Fibroblast of lung (primary cell): ENCODE measurements around the gene PCDHB15. TPM values are rescaled to one million over a fixed set of nuclear protein-coding genes. Genes with fewer than 3 reads are reported as not detected.
"Not testable (repeated sequence)": the region's sequence is repeated elsewhere in the genome, so short reads cannot be mapped to it uniquely, and the experiment has no call there.

Experiments used
- DNase-seq, 2 donors: peaks; one replicate each; pipeline versions ENCODE4 v3.0.0 to v3.0.0-alpha.2; 2010; ENCODE audit warnings: low read depth in 2 of 2
- H2AFZ ChIP-seq: 2 replicates; pipeline ENCODE4 v1.5.1; 2012; ENCODE audit warnings: low read length, control low read depth, inconsistent platforms
- H3K27ac ChIP-seq: 2 replicates; pipeline ENCODE4 v1.5.1; 2011; ENCODE audit warnings: low read length, control low read depth; ENCODE audit not compliant: insufficient read depth
- H3K27me3 ChIP-seq: 2 replicates; pipeline ENCODE4 v1.5.1; 2011; ENCODE audit warnings: mild to moderate bottlenecking, low read length; ENCODE audit not compliant: control insufficient read depth, insufficient read depth
- H3K36me3 ChIP-seq: 2 replicates; pipeline ENCODE4 v1.5.1; 2011; ENCODE audit warnings: low read length; ENCODE audit not compliant: control insufficient read depth, insufficient read depth
- H3K4me1 ChIP-seq: 2 replicates; pipeline ENCODE4 v1.5.1; 2011; ENCODE audit warnings: low read length; ENCODE audit not compliant: control insufficient read depth, insufficient read depth; ENCODE audit errors: extremely low read depth
- H3K4me2 ChIP-seq: 2 replicates; pipeline ENCODE4 v1.5.1; 2011; ENCODE audit warnings: low read length, control low read depth; ENCODE audit not compliant: insufficient read depth; ENCODE audit errors: extremely low read depth
- H3K4me3 ChIP-seq, 4 experiments: fragments of 200-600 bp in 1 of 4; sonication (generic) in 1 of 4; replicated peaks in 1 of 4; 2 replicates each; pipeline ENCODE4 v1.5.1; 2011 to 2016; ENCODE audit warnings: low read length in 4 of 4, low read depth in 3 of 4, mild to moderate bottlenecking in 3 of 4, control low read depth in 2 of 4, inconsistent platforms in 1 of 4, mixed read lengths in 1 of 4; ENCODE audit not compliant: insufficient read depth in 1 of 4; ENCODE audit errors: control extremely low read depth in 1 of 4
- H3K79me2 ChIP-seq: 2 replicates; pipeline ENCODE4 v1.5.1; 2012; ENCODE audit warnings: mild to moderate bottlenecking, low read length, inconsistent platforms; ENCODE audit not compliant: control insufficient read depth, insufficient read depth
- H3K9ac ChIP-seq: 2 replicates; pipeline ENCODE4 v1.5.1; 2011; ENCODE audit warnings: mild to moderate bottlenecking, low read length, control low read depth; ENCODE audit not compliant: insufficient read depth
- H3K9me3 ChIP-seq: 2 replicates; pipeline ENCODE4 v1.5.1; 2012; ENCODE audit warnings: low read depth, low read length; ENCODE audit not compliant: control insufficient read depth, insufficient read depth
- H4K20me1 ChIP-seq: 2 replicates; pipeline ENCODE4 v1.5.1; 2011; ENCODE audit warnings: low read length; ENCODE audit not compliant: control insufficient read depth, insufficient read depth; ENCODE audit errors: extremely low read depth
- CTCF ChIP-seq, 2 donors: IDR thresholded peaks in 1 of 2; conservative IDR thresholded peaks in 1 of 2; 1 replicate in 1 of 2; 2 replicates in 1 of 2; pipeline ENCODE4 v1.5.1; 2011 to 2012; ENCODE audit warnings: low read length in 2 of 2, control low read depth in 1 of 2, inconsistent platforms in 1 of 2, low read depth in 1 of 2, mild to moderate bottlenecking in 1 of 2
- EZH2 ChIP-seq: IDR thresholded peaks from 2 replicates; pipeline ENCODE4 v1.5.1; 2012; ENCODE audit warnings: low read length, control low read depth, mild to moderate bottlenecking; ENCODE audit errors: missing control alignments
- polyA plus RNA-seq, 2 donors: library from polyadenylated mRNA; depleted of rRNA in 1 of 2; stranded (reverse) in 1 of 2; unstranded in 1 of 2; fragments of >200 nt; gene quantifications; 2 replicates each; pipeline ENCODE4 v1.2.1, GENCODE V29; 2011 to 2012; ENCODE audit warnings: missing spikeins in 1 of 2
- total RNA-seq: library from RNA; depleted of rRNA; stranded (reverse); fragments of >200 nt; gene quantifications from 2 replicates; pipeline ENCODE4 v1.2.1, GENCODE V29; 2014

PCDHB15 gene
- total and polyA plus RNA-seq, 2 donors (not counting 1 experiment from before 2014, with no cell fraction given), result 0.31 to 1.8 TPM

- no peak overlapping the region for H3K9ac ChIP-seq
- TF ChIP-seq EZH2, result no peak
- TF ChIP-seq CTCF (conservative IDR thresholded peaks at IDR 0.05 in 1 of 2, IDR thresholded peaks at IDR 0.05 in 1 of 2; ENCODE audit: low read depth in 1 of 2, low read length in 2 of 2), result no peak
- H3K79me2 ChIP-seq, result no peaks in the 10 kb centered on the region
- DNase-seq, result no peak
- no peaks in the 10 kb centered on the region for H4K20me1 ChIP-seq
- no peak overlapping the region for H3K27ac ChIP-seq
- no peak overlapping the region for H2AFZ ChIP-seq
- no peaks in the 10 kb centered on the region for H3K4me1 ChIP-seq
- H3K9me3 ChIP-seq, result no peaks in the 10 kb centered on the region
- H3K36me3 ChIP-seq, result no peaks in the 10 kb centered on the region
- no peak overlapping the region for H3K4me3 ChIP-seq
- H3K4me2 ChIP-seq, result no peak overlapping the region
- H3K27me3 ChIP-seq, result no peaks in the 10 kb centered on the region
Measured at GRCh38 chr5:141241496-141241895, 3.7 kb upstream of the PCDHB15 start.

- not testable (repeated sequence) for H4K20me1 ChIP-seq, H3K9ac ChIP-seq, H3K79me2 ChIP-seq, H3K27me3 ChIP-seq, H3K4me3 ChIP-seq, H3K9me3 ChIP-seq, DNase-seq, H3K27ac ChIP-seq, H3K4me1 ChIP-seq, H3K36me3 ChIP-seq, H2AFZ ChIP-seq, H3K4me2 ChIP-seq
Measured at GRCh38 chr5:141246971-141247370, 1.8 kb downstream of the PCDHB15 start.

- not testable (repeated sequence) for H3K9me3 ChIP-seq, H3K27ac ChIP-seq, H3K9ac ChIP-seq, H2AFZ ChIP-seq, H3K36me3 ChIP-seq, H3K79me2 ChIP-seq, H3K4me3 ChIP-seq, H4K20me1 ChIP-seq, H3K4me1 ChIP-seq, DNase-seq, H3K4me2 ChIP-seq, H3K27me3 ChIP-seq
Measured at GRCh38 chr5:141247434-141247833, 2.2 kb downstream of the PCDHB15 start.

GRCh38 chr5:141250576-141250975 lies 5.4 kb downstream of the PCDHB15 start:
- H3K36me3 ChIP-seq, result no peaks in the 10 kb centered on the region
- no peak overlapping the region for H3K27ac ChIP-seq
- no peaks in the 10 kb centered on the region for H3K79me2 ChIP-seq
- no peak for DNase-seq
- no peaks in the 10 kb centered on the region for H4K20me1 ChIP-seq
- H2AFZ ChIP-seq, result no peak overlapping the region
- H3K4me3 ChIP-seq, result no peak overlapping the region
- H3K9me3 ChIP-seq, result no peaks in the 10 kb centered on the region
- H3K4me2 ChIP-seq, result no peak overlapping the region
- H3K27me3 ChIP-seq, result no peaks in the 10 kb centered on the region
- TF ChIP-seq EZH2 (no peak), CTCF (conservative IDR thresholded peaks at IDR 0.05 in 1 of 2, IDR thresholded peaks at IDR 0.05 in 1 of 2; ENCODE audit: low read depth in 1 of 2, low read length in 2 of 2) (no peak)
- H3K9ac ChIP-seq, result no peak overlapping the region
- no peaks in the 10 kb centered on the region for H3K4me1 ChIP-seq
